ENCODE measurements around the gene PCSK2. TPM values are rescaled to one million over a fixed set of nuclear protein-coding genes. Genes with fewer than 3 reads are reported as not detected.

The PCSK2 gene
- total RNA-seq, 5 donors from 2014 or later (not counting 1 experiment from before 2014, with no cell fraction given): not detected

GRCh38 chr20:17497821-17498580 lies 271.2 kb downstream of the PCSK2 start:
- ATAC-seq (replicated peaks in 1 of 4): no peak
- POLR2A ChIA-PET: no interaction called here
- H3K4me3 ChIP-seq (ENCODE audit: control insufficient read depth in 1 of 2, extremely low read depth in 1 of 2, low read length in 1 of 2): no peak overlapping the region

GRCh38 chr20:17498641-17499040 lies 271.8 kb downstream of the PCSK2 start:
- POLR2A ChIA-PET: no interaction called here

More at GRCh38 chr20:17497821-17498580, 271.2 kb downstream of the PCSK2 start:
- H3K27ac ChIP-seq (ENCODE audit: low read length): no peak overlapping the region
- 100% methylated on average over 5 of the region's 11 CpGs for WGBS (ENCODE audit: insufficient coverage)
- no peaks in the 10 kb centered on the region for H3K36me3 ChIP-seq (ENCODE audit: control insufficient read depth in 2 of 2, extremely low read depth in 1 of 2, insufficient read depth in 1 of 2, low read length in 1 of 2)
- H3K9me3 ChIP-seq: no peaks in the 10 kb centered on the region
- no peaks in the 10 kb centered on the region for H3K4me1 ChIP-seq (ENCODE audit: control insufficient read depth in 1 of 2, extremely low read depth in 1 of 2, insufficient read depth in 2 of 2, low read length in 2 of 2)
- H3K27ac Mint-ChIP-seq: no peak overlapping the region
- no peak overlapping the region for H3K4me3 Mint-ChIP-seq
- H3K9me3 Mint-ChIP-seq: no peaks in the 10 kb centered on the region
- H3K36me3 Mint-ChIP-seq: no peaks in the 10 kb centered on the region
- no peaks in the 10 kb centered on the region for H3K4me1 Mint-ChIP-seq
- peaks cover 0 to 8% of the 10 kb centered on the region in 2 experiments for H3K27me3 ChIP-seq (replicated peaks in 1 of 2; ENCODE audit: control insufficient read depth in 2 of 2, extremely low read depth in 1 of 2, insufficient read depth in 2 of 2, low read length in 1 of 2)
- H3K27me3 Mint-ChIP-seq: no peaks in the 10 kb centered on the region
- no peak for DNase-seq
- CTCF ChIA-PET: interaction anchor here in 1 of 2 donors (0.8 kb wide), 1 partner anchor 802 kb away, joined by 7 read pairs; no protein-coding TSS in a partner anchor

GRCh38 chr20:17499041-17499440 lies 272.2 kb downstream of the PCSK2 start:
- peaks cover 4 to 9% (median 9%) of the 10 kb centered on the region in 3 donors for H3K4me1 Mint-ChIP-seq
- ChIA-PET POLR2A (no interaction called here), CTCF (interaction anchor here (0.6 to 0.9 kb wide), 4 partner anchors 14 to 801 kb away, joined by 3 to 7 read pairs (median 6); no protein-coding TSS in a partner anchor)
- Histone ChIP-seq H3K27ac (ENCODE audit: low read length) (no peak overlapping the region), H3K4me1 (ENCODE audit: control insufficient read depth in 1 of 2, extremely low read depth in 1 of 2, insufficient read depth in 2 of 2, low read length in 2 of 2) (peaks cover 3 to 9% of the 10 kb centered on the region in 2 experiments), H3K9me3 (no peaks in the 10 kb centered on the region), H3K27me3 (replicated peaks in 1 of 2; ENCODE audit: control insufficient read depth in 2 of 2, extremely low read depth in 1 of 2, insufficient read depth in 2 of 2, low read length in 1 of 2) (peaks cover 0 to 8% of the 10 kb centered on the region in 2 experiments), H3K36me3 (ENCODE audit: control insufficient read depth in 2 of 2, extremely low read depth in 1 of 2, insufficient read depth in 1 of 2, low read length in 1 of 2) (no peaks in the 10 kb centered on the region), H3K4me3 (ENCODE audit: control insufficient read depth in 1 of 2, extremely low read depth in 1 of 2, low read length in 1 of 2) (no peak overlapping the region)
- H3K4me3 Mint-ChIP-seq: no peak overlapping the region
- no peaks in the 10 kb centered on the region for H3K27me3 Mint-ChIP-seq
- DNase-seq (no peak), ATAC-seq (replicated peaks in 1 of 4) (no peak)
- 80% methylated on average over 2 of the region's 5 CpGs for WGBS (ENCODE audit: insufficient coverage)
- H3K36me3 Mint-ChIP-seq: no peaks in the 10 kb centered on the region
- no peak overlapping the region for H3K27ac Mint-ChIP-seq
- no peaks in the 10 kb centered on the region for H3K9me3 Mint-ChIP-seq

More at GRCh38 chr20:17498641-17499040, 271.8 kb downstream of the PCSK2 start:
- DNase-seq (no peak), ATAC-seq (replicated peaks in 1 of 4) (no peak)
- H3K36me3 Mint-ChIP-seq: no peaks in the 10 kb centered on the region
- no peaks in the 10 kb centered on the region for H3K9me3 Mint-ChIP-seq
- WGBS (ENCODE audit: insufficient coverage): 91% methylated on average over 10 of the region's 13 CpGs
- no peak overlapping the region for H3K4me3 Mint-ChIP-seq
- H3K27ac Mint-ChIP-seq: no peak overlapping the region
- CTCF ChIA-PET: interaction anchor here (0.6 to 0.9 kb wide), 4 partner anchors 14 to 802 kb away, joined by 3 to 7 read pairs (median 6); no protein-coding TSS in a partner anchor
- Histone ChIP-seq H3K4me3 (ENCODE audit: control insufficient read depth in 1 of 2, extremely low read depth in 1 of 2, low read length in 1 of 2) (no peak overlapping the region), H3K36me3 (ENCODE audit: control insufficient read depth in 2 of 2, extremely low read depth in 1 of 2, insufficient read depth in 1 of 2, low read length in 1 of 2) (no peaks in the 10 kb centered on the region), H3K9me3 (no peaks in the 10 kb centered on the region), H3K4me1 (ENCODE audit: control insufficient read depth in 1 of 2, extremely low read depth in 1 of 2, insufficient read depth in 2 of 2, low read length in 2 of 2) (peaks cover 1 to 5% of the 10 kb centered on the region in 2 experiments), H3K27ac (ENCODE audit: low read length) (no peak overlapping the region), H3K27me3 (replicated peaks in 1 of 2; ENCODE audit: control insufficient read depth in 2 of 2, extremely low read depth in 1 of 2, insufficient read depth in 2 of 2, low read length in 1 of 2) (peaks cover 0 to 8% of the 10 kb centered on the region in 2 experiments)
- H3K27me3 Mint-ChIP-seq: no peaks in the 10 kb centered on the region
- H3K4me1 Mint-ChIP-seq: peaks cover 2 to 5% (median 5%) of the 10 kb centered on the region in 3 donors

GRCh38 chr20:17500271-17500670 lies 273.4 kb downstream of the PCSK2 start:
- H3K9me3 ChIP-seq: no peaks in the 10 kb centered on the region
- ChIA-PET POLR2A (interaction anchor here (0.6 to 0.8 kb wide), 2 partner anchors 34 to 418 kb away, joined by 3 read pairs; no protein-coding TSS in a partner anchor), CTCF (interaction anchor here in 1 of 2 donors (0.6 kb wide), 1 partner anchor 484 kb away, joined by 3 read pairs; no protein-coding TSS in a partner anchor)
- 83% methylated on average over 1 of the region's 10 CpGs for WGBS (ENCODE audit: insufficient coverage)
- H3K9me3 Mint-ChIP-seq: no peaks in the 10 kb centered on the region
- no peaks in the 10 kb centered on the region for H3K36me3 ChIP-seq (ENCODE audit: control insufficient read depth in 2 of 2, extremely low read depth in 1 of 2, insufficient read depth in 1 of 2, low read length in 1 of 2)
- H3K4me1 ChIP-seq (ENCODE audit: control insufficient read depth in 1 of 2, extremely low read depth in 1 of 2, insufficient read depth in 2 of 2, low read length in 2 of 2): peaks cover 6 to 20% of the 10 kb centered on the region in 2 experiments
- DNase-seq (no peak), ATAC-seq (replicated peaks in 1 of 4) (no peak)
- no peak overlapping the region for H3K27ac ChIP-seq (ENCODE audit: low read length)
- H3K27me3 Mint-ChIP-seq: no peaks in the 10 kb centered on the region
- peaks cover 17 to 22% (median 21%) of the 10 kb centered on the region in 3 donors for H3K4me1 Mint-ChIP-seq
- H3K4me3 Mint-ChIP-seq: no peak overlapping the region
- H3K4me3 ChIP-seq (ENCODE audit: control insufficient read depth in 1 of 2, extremely low read depth in 1 of 2, low read length in 1 of 2): no peak overlapping the region
- no peak overlapping the region for H3K27ac Mint-ChIP-seq
- H3K36me3 Mint-ChIP-seq: no peaks in the 10 kb centered on the region
- H3K27me3 ChIP-seq (replicated peaks in 1 of 2; ENCODE audit: control insufficient read depth in 2 of 2, extremely low read depth in 1 of 2, insufficient read depth in 2 of 2, low read length in 1 of 2): peaks cover 0 to 5% of the 10 kb centered on the region in 2 experiments

GRCh38 chr20:17500826-17501225 lies 274.0 kb downstream of the PCSK2 start:
- no peak for DNase-seq
- no peak overlapping the region for H3K4me3 Mint-ChIP-seq
- Histone ChIP-seq H3K27me3 (replicated peaks in 1 of 2; ENCODE audit: control insufficient read depth in 2 of 2, extremely low read depth in 1 of 2, insufficient read depth in 2 of 2, low read length in 1 of 2) (peaks cover 0 to 2% of the 10 kb centered on the region in 2 experiments), H3K9me3 (no peaks in the 10 kb centered on the region), H3K4me3 (ENCODE audit: control insufficient read depth in 1 of 2, extremely low read depth in 1 of 2, low read length in 1 of 2) (no peak overlapping the region), H3K36me3 (ENCODE audit: control insufficient read depth in 2 of 2, extremely low read depth in 1 of 2, insufficient read depth in 1 of 2, low read length in 1 of 2) (no peaks in the 10 kb centered on the region), H3K27ac (ENCODE audit: low read length) (no peak overlapping the region), H3K4me1 (ENCODE audit: control insufficient read depth in 1 of 2, extremely low read depth in 1 of 2, insufficient read depth in 2 of 2, low read length in 2 of 2) (peaks cover 9 to 26% of the 10 kb centered on the region in 2 experiments)
- H3K27me3 Mint-ChIP-seq: no peaks in the 10 kb centered on the region
- no peaks in the 10 kb centered on the region for H3K36me3 Mint-ChIP-seq
- H3K9me3 Mint-ChIP-seq: no peaks in the 10 kb centered on the region
- no peak overlapping the region for H3K27ac Mint-ChIP-seq
- POLR2A ChIA-PET: interaction anchor here (0.6 to 0.8 kb wide), 2 partner anchors 34 to 417 kb away, joined by 3 read pairs; no protein-coding TSS in a partner anchor
- peaks cover 22 to 27% (median 27%) of the 10 kb centered on the region in 3 donors for H3K4me1 Mint-ChIP-seq
- 81% methylated on average over 5 of the region's 7 CpGs for WGBS (ENCODE audit: insufficient coverage)
- no peak for ATAC-seq (replicated peaks in 1 of 4)
- CTCF ChIA-PET: interaction anchor here in 1 of 2 donors (0.6 kb wide), 1 partner anchor 483 kb away, joined by 3 read pairs; no protein-coding TSS in a partner anchor

GRCh38 chr20:17501701-17502100 lies 274.9 kb downstream of the PCSK2 start:
- ChIA-PET POLR2A (interaction anchor here in 1 of 2 donors (0.7 kb wide), 1 partner anchor 747 kb away, joined by 3 read pairs; no protein-coding TSS in a partner anchor), CTCF (interaction anchor here in 1 of 2 donors (0.7 kb wide), 1 partner anchor 47 kb away, joined by 3 read pairs; no protein-coding TSS in a partner anchor)
- no peak for DNase-seq
- WGBS (ENCODE audit: insufficient coverage): 95% methylated on average over 6 of the region's 9 CpGs
- peaks cover 27 to 32% (median 31%) of the 10 kb centered on the region in 3 donors for H3K4me1 Mint-ChIP-seq
- no peaks in the 10 kb centered on the region for H3K27me3 Mint-ChIP-seq
- ATAC-seq (replicated peaks in 1 of 4): no peak
- Histone ChIP-seq H3K27me3 (replicated peaks in 1 of 2; ENCODE audit: control insufficient read depth in 2 of 2, extremely low read depth in 1 of 2, insufficient read depth in 2 of 2, low read length in 1 of 2) (no peaks in the 10 kb centered on the region), H3K36me3 (ENCODE audit: control insufficient read depth in 2 of 2, extremely low read depth in 1 of 2, insufficient read depth in 1 of 2, low read length in 1 of 2) (no peaks in the 10 kb centered on the region), H3K9me3 (no peaks in the 10 kb centered on the region), H3K4me1 (ENCODE audit: control insufficient read depth in 1 of 2, extremely low read depth in 1 of 2, insufficient read depth in 2 of 2, low read length in 2 of 2) (peaks cover 9 to 35% of the 10 kb centered on the region in 2 experiments), H3K4me3 (ENCODE audit: control insufficient read depth in 1 of 2, extremely low read depth in 1 of 2, low read length in 1 of 2) (no peak overlapping the region), H3K27ac (ENCODE audit: low read length) (no peak overlapping the region)
- no peaks in the 10 kb centered on the region for H3K9me3 Mint-ChIP-seq
- H3K36me3 Mint-ChIP-seq: no peaks in the 10 kb centered on the region
- H3K27ac Mint-ChIP-seq: no peak overlapping the region
- no peak overlapping the region for H3K4me3 Mint-ChIP-seq

Measured in T-cell (primary cell).